ENCODE data around the gene EFCAB13. TPM values are rescaled to one million over a fixed set of nuclear protein-coding genes. Genes with fewer than 3 reads are reported as not detected.
A peak's percentile ranks its signal among the peaks of the same experiment; 100 is the strongest.

Gene EFCAB13
- 1 to 10 TPM; 1.2 to 4.5 (median 2.8) TPM for total RNA-seq

- intact Hi-C loops (cut with DNase I; ENCODE audit: low total_unique reads) = no loop called here
- DNase-seq (ENCODE audit: low spot score in 2 of 2) = peak; percentile 79 to 98
- TF ChIP-seq CTCF (IDR thresholded peaks at IDR 0.05) = no peak
- peak in 1 of 2 donors; percentile 83 for TF ChIP-seq POLR2A (IDR thresholded peaks at IDR 0.05)
- H3K4me3 ChIP-seq (ENCODE audit: low read depth, poor library complexity, severe bottlenecking) = peak within 1 kb of the TSS; percentile 67
- 1% methylated on average over 57 to 65 of the region's 72 CpGs for WGBS, 2 donors
These were observed at the start of gene EFCAB13 for GRCh38 chr17:47323382-47324223. EFCAB13 (plus strand) TSS chr17:47323955; CDS start chr17:47328354, 4,399 bp downstream.

GRCh38 chr17:47274319-47275069, 49.3 kb upstream of the EFCAB13 start:
- H3K4me3 ChIP-seq (ENCODE audit: low read depth, poor library complexity, severe bottlenecking) = no peak overlapping the region
- WGBS, 2 donors = 74 to 90% methylated on average over 5 of the region's 5 CpGs
- DNase-seq (ENCODE audit: low spot score in 2 of 2) = no peak
- intact Hi-C loops (cut with DNase I; ENCODE audit: low total_unique reads) = no loop called here
- no peak for TF ChIP-seq POLR2A (IDR thresholded peaks at IDR 0.05)
- no peak for TF ChIP-seq CTCF (IDR thresholded peaks at IDR 0.05)

GRCh38 chr17:47275245-47275984, 48.3 kb upstream of the EFCAB13 start:
- DNase-seq (ENCODE audit: low spot score in 2 of 2) = peak; percentile 81 to 96
- no peak overlapping the region for H3K4me3 ChIP-seq (ENCODE audit: low read depth, poor library complexity, severe bottlenecking)
- intact Hi-C loops (cut with DNase I; ENCODE audit: low total_unique reads) = no loop called here
- TF ChIP-seq POLR2A (IDR thresholded peaks at IDR 0.05) = no peak
- TF ChIP-seq CTCF (IDR thresholded peaks at IDR 0.05) = no peak
- WGBS, 2 donors = 20 to 21% methylated on average over 13 of the region's 13 CpGs

- TF ChIP-seq POLR2A (IDR thresholded peaks at IDR 0.05) = no peak
- no peak overlapping the region for H3K4me3 ChIP-seq (ENCODE audit: low read depth, poor library complexity, severe bottlenecking)
- intact Hi-C loops (cut with DNase I; ENCODE audit: low total_unique reads) = no loop called here
- no peak for DNase-seq (ENCODE audit: low spot score in 2 of 2)
- 67 to 70% methylated on average over 3 of the region's 3 CpGs for WGBS, 2 donors
These were observed 47.3 kb upstream of the EFCAB13 start for GRCh38 chr17:47276444-47276843.

- peak; percentile 83 to 94 for DNase-seq (ENCODE audit: low spot score in 2 of 2)
- 17 to 19% methylated on average over 10 of the region's 10 CpGs for WGBS, 2 donors
- TF ChIP-seq POLR2A (IDR thresholded peaks at IDR 0.05) (no peak), CTCF (IDR thresholded peaks at IDR 0.05) (no peak)
- H3K4me3 ChIP-seq (ENCODE audit: low read depth, poor library complexity, severe bottlenecking) = no peak overlapping the region
- intact Hi-C loops (cut with DNase I; ENCODE audit: low total_unique reads) = no loop called here
These were observed 46.9 kb upstream of the EFCAB13 start for GRCh38 chr17:47276868-47277267.
